Measurements from ENCODE around the gene LPAR1. TPM values are rescaled to one million over a fixed set of nuclear protein-coding genes. Genes with fewer than 3 reads are reported as not detected.

The LPAR1 gene
- total RNA-seq, 1 donor from 2014 or later: 16.8 TPM

- Histone ChIP-seq H3K27me3 (ENCODE audit: control insufficient read depth, insufficient read depth, low read length) (no peaks in the 10 kb centered on the region), H3K4me3 (ENCODE audit: low read depth, low read length) (no peak overlapping the region), H3K36me3 (ENCODE audit: control insufficient read depth, insufficient read depth, low read length) (no peaks in the 10 kb centered on the region)
- FAIRE-seq: no peak
- no peak for DNase-seq (ENCODE audit: low read depth)
- TF ChIP-seq CTCF (IDR thresholded peaks at IDR 0.05; ENCODE audit: insufficient read depth, low read length, severe bottlenecking): no peak
Measured at GRCh38 chr9:110960288-110960687, 78.0 kb downstream of the LPAR1 start.

GRCh38 chr9:110958847-110959246 is 79.4 kb downstream of the LPAR1 start:
- Histone ChIP-seq H3K27me3 (ENCODE audit: control insufficient read depth, insufficient read depth, low read length) (no peaks in the 10 kb centered on the region), H3K36me3 (ENCODE audit: control insufficient read depth, insufficient read depth, low read length) (no peaks in the 10 kb centered on the region), H3K4me3 (ENCODE audit: low read depth, low read length) (no peak overlapping the region)
- DNase-seq (ENCODE audit: low read depth): no peak
- TF ChIP-seq CTCF (IDR thresholded peaks at IDR 0.05; ENCODE audit: insufficient read depth, low read length, severe bottlenecking): no peak
- FAIRE-seq: no peak

DNA sequence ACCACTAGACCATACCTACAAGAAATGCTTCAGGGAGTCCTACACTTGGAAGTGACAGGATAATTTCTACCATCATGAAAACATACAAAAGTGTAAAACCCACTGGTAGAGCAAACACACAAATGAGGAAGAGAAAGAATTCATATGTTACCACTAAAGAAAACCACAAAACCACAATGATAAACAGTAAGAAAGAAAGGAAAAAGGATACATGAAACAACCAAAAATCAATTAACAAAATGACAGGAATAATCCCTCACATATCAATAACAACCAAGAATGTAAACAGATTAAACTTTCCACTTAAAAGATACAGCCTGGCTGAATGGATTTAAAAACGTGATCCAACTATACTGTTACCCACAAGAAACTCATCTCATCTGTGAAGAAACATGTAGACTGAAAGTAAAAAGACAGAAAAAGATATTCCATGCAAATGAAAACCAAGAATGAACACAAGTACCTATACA is 83.4 kb downstream of the LPAR1 start:
- FAIRE-seq (no peak), DNase-seq (ENCODE audit: low read depth) (no peak)
- peaks cover 1% of the 10 kb centered on the region for H3K36me3 ChIP-seq (ENCODE audit: control insufficient read depth, insufficient read depth, low read length)
- no peak overlapping the region for H3K4me3 ChIP-seq (ENCODE audit: low read depth, low read length)
- no peak for TF ChIP-seq CTCF (IDR thresholded peaks at IDR 0.05; ENCODE audit: insufficient read depth, low read length, severe bottlenecking)
- H3K27me3 ChIP-seq (ENCODE audit: control insufficient read depth, insufficient read depth, low read length): no peaks in the 10 kb centered on the region

DNA sequence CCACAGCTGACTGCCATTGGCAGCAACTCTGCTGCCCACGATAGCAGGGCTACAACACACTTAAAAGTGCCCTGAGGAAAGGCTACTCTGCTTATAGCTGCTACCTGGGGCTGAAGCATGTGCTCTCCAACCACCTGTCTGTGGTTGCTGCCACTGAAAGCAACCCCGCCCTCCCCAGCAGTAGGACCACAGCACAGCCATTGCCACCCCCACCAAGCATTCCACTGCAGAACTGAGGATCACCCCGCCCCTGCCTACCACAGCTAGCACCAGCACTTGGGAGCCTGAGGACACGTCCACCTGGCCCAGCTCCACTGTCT is 85.8 kb downstream of the LPAR1 start:
- H3K4me3 ChIP-seq (ENCODE audit: low read depth, low read length): no peak overlapping the region
- FAIRE-seq (no peak), DNase-seq (ENCODE audit: low read depth) (no peak)
- H3K27me3 ChIP-seq (ENCODE audit: control insufficient read depth, insufficient read depth, low read length): no peaks in the 10 kb centered on the region
- peaks cover 1% of the 10 kb centered on the region for H3K36me3 ChIP-seq (ENCODE audit: control insufficient read depth, insufficient read depth, low read length)
- TF ChIP-seq CTCF (IDR thresholded peaks at IDR 0.05; ENCODE audit: insufficient read depth, low read length, severe bottlenecking): no peak

DNA sequence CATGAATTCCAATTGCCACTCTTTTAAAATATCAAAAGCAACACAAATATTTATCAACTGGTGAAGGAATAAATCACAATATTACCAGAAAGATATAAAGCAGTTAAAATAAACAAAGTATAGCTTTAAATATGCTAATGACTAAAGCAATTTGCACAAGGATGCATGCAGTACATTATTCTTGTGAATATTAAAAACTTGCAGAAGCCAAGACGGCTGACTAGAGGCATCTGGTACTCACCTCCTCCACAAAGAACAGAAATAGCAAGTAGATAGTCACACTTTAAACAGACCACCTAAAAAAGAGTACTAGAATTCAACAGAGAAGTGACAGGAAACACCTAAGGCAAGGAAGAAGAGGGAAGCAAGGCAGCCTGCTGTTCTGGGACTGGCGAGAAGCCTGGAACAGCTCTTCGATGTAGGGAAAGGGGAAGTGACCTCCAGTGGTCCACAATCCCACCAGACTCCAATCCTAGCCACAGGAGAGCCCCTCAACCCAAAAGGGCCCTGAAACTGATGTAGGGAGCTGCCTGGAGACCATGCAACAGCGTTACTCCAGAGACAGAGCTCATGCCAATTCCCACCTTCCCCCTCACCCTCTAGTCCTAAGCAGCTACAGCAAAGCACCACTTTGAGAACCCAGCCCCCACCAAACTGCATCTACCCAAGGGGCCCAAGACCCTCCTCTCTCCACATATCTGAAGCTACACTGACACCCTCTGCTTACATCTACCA is 86.3 kb downstream of the LPAR1 start:
- FAIRE-seq (no peak), DNase-seq (ENCODE audit: low read depth) (no peak)
- Histone ChIP-seq H3K36me3 (ENCODE audit: control insufficient read depth, insufficient read depth, low read length) (peaks cover 1% of the 10 kb centered on the region), H3K4me3 (ENCODE audit: low read depth, low read length) (no peak overlapping the region), H3K27me3 (ENCODE audit: control insufficient read depth, insufficient read depth, low read length) (no peaks in the 10 kb centered on the region)
- TF ChIP-seq CTCF (IDR thresholded peaks at IDR 0.05; ENCODE audit: insufficient read depth, low read length, severe bottlenecking): no peak
